BLaER1 treated with 17β-estradiol and CSF1 and Interleukin-3, amounts not matched to agents 10 nM and 100 nM (cell line): Measurements from ENCODE around the gene TFCP2.

Experiments
- H3K27ac ChIP-seq, 11 experiments: shearing (Covaris generic); formaldehyde crosslinking; 2 replicates each; pipeline ENCODE4 v1.8.1; 2022
- H3K27me3 ChIP-seq, 11 experiments: shearing (Covaris generic); formaldehyde crosslinking; 2 replicates each; pipeline ENCODE4 v1.8.1; 2022
- H3K36me3 ChIP-seq, 11 experiments: shearing (Covaris generic); formaldehyde crosslinking; 2 replicates each; pipeline ENCODE4 v1.8.1; 2022
- H3K4me1 ChIP-seq, 10 experiments: shearing (Covaris generic); formaldehyde crosslinking; 2 replicates each; pipeline ENCODE4 v1.8.1; 2022
- H3K4me2 ChIP-seq, 11 experiments: shearing (Covaris generic); formaldehyde crosslinking; 2 replicates each; pipeline ENCODE4 v1.8.1; 2022
- H3K4me3 ChIP-seq, 10 experiments: shearing (Covaris generic); formaldehyde crosslinking; 2 replicates each; pipeline ENCODE4 v1.8.1; 2022
- H3K9ac ChIP-seq, 11 experiments: shearing (Covaris generic); formaldehyde crosslinking; 2 replicates each; pipeline ENCODE4 v1.8.1; 2022
- H3K9me3 ChIP-seq, 11 experiments: shearing (Covaris generic); formaldehyde crosslinking; replicated peaks in 1 of 11; 2 replicates each; pipeline ENCODE4 v1.8.1; 2022
- H4K20me1 ChIP-seq, 11 experiments: shearing (Covaris generic); formaldehyde crosslinking; 2 replicates each; pipeline ENCODE4 v1.8.1; 2022
- Cebpa-rat ChIP-seq, 11 experiments: shearing (Covaris generic); IDR thresholded peaks; 2 replicates each; pipeline ENCODE4 v1.8.1; 2022

The TFCP2 gene

GRCh38 chr12:51198568-51199365, 25.8 kb upstream of the TFCP2 start:
- Histone ChIP-seq H3K27me3 (no peaks in the 10 kb centered on the region), H3K9me3 (no peaks in the 10 kb centered on the region), H3K4me2 (0 out of 22 replicates have a peak overlapping the region, but pooled peaks of 2 of the 11 experiments have one; percentile 6 to 23), H3K4me3 (no peak overlapping the region), H3K27ac (no peak overlapping the region), H3K9ac (no peak overlapping the region), H4K20me1 (no peaks in the 10 kb centered on the region), H3K4me1 (peaks cover 0 to 8% (median 0%) of the 10 kb centered on the region in 10 experiments; a peak in 2 of 20 replicates), H3K36me3 (no peaks in the 10 kb centered on the region)
- TF ChIP-seq Cebpa-rat (IDR thresholded peaks at IDR 0.05) = no peak

GRCh38 chr12:51197736-51198567, 25.0 kb upstream of the TFCP2 start:
- H3K9me3 ChIP-seq = no peaks in the 10 kb centered on the region
- TF ChIP-seq Cebpa-rat (IDR thresholded peaks at IDR 0.05) = no peak
- H3K36me3 ChIP-seq = no peaks in the 10 kb centered on the region
- peaks cover 0 to 8% (median 0%) of the 10 kb centered on the region in 10 experiments; a peak in 2 of 20 replicates for H3K4me1 ChIP-seq
- H3K27ac ChIP-seq = no peak overlapping the region
- H3K4me2 ChIP-seq = no peak overlapping the region
- no peak overlapping the region for H3K9ac ChIP-seq
- no peaks in the 10 kb centered on the region for H4K20me1 ChIP-seq
- no peak overlapping the region for H3K4me3 ChIP-seq
- no peaks in the 10 kb centered on the region for H3K27me3 ChIP-seq

- Histone ChIP-seq H3K4me2 (no peak overlapping the region), H3K4me3 (no peak overlapping the region), H3K9ac (no peak overlapping the region), H3K9me3 (no peaks in the 10 kb centered on the region), H3K27me3 (no peaks in the 10 kb centered on the region), H3K27ac (no peak overlapping the region), H3K36me3 (no peaks in the 10 kb centered on the region), H3K4me1 (peaks cover 0 to 8% (median 0%) of the 10 kb centered on the region in 10 experiments; a peak in 2 of 20 replicates), H4K20me1 (no peaks in the 10 kb centered on the region)
- no peak for TF ChIP-seq Cebpa-rat (IDR thresholded peaks at IDR 0.05)
Observed at GRCh38 chr12:51196547-51196946, 23.6 kb upstream of the TFCP2 start.

- no peak for TF ChIP-seq Cebpa-rat (IDR thresholded peaks at IDR 0.05)
- peaks cover 0 to 8% (median 0%) of the 10 kb centered on the region in 10 experiments; a peak in 2 of 20 replicates for H3K4me1 ChIP-seq
Observed at GRCh38 chr12:51195841-51196240, 22.9 kb upstream of the TFCP2 start.

GRCh38 chr12:51192284-51192671, 19.3 kb upstream of the TFCP2 start:
- Histone ChIP-seq H3K4me2 (no peak overlapping the region), H3K9ac (no peak overlapping the region), H3K36me3 (no peaks in the 10 kb centered on the region; a peak in 1 of 22 replicates), H3K27me3 (no peaks in the 10 kb centered on the region), H3K27ac (no peak overlapping the region), H3K9me3 (no peaks in the 10 kb centered on the region), H4K20me1 (no peaks in the 10 kb centered on the region), H3K4me3 (no peak overlapping the region), H3K4me1 (peaks cover 3 to 15% (median 10%) of the 10 kb centered on the region in 10 experiments; a peak in 17 of 20 replicates)
- TF ChIP-seq Cebpa-rat (IDR thresholded peaks at IDR 0.05) = no peak

More at GRCh38 chr12:51195841-51196240, 22.9 kb upstream of the TFCP2 start:
- Histone ChIP-seq H3K9me3 (no peaks in the 10 kb centered on the region), H3K27ac (no peak overlapping the region), H3K27me3 (no peaks in the 10 kb centered on the region), H3K4me3 (no peak overlapping the region), H4K20me1 (no peaks in the 10 kb centered on the region), H3K9ac (no peak overlapping the region), H3K36me3 (no peaks in the 10 kb centered on the region), H3K4me2 (no peak overlapping the region)

- no peak overlapping the region for H3K4me3 ChIP-seq
- no peak overlapping the region for H3K9ac ChIP-seq
- no peak for TF ChIP-seq Cebpa-rat (IDR thresholded peaks at IDR 0.05)
- H3K27ac ChIP-seq = no peak overlapping the region
- no peaks in the 10 kb centered on the region for H3K27me3 ChIP-seq
- H3K36me3 ChIP-seq = no peaks in the 10 kb centered on the region; a peak in 1 of 22 replicates
- H3K9me3 ChIP-seq = no peaks in the 10 kb centered on the region
- no peaks in the 10 kb centered on the region for H4K20me1 ChIP-seq
- no peak overlapping the region for H3K4me2 ChIP-seq
- peaks cover 9 to 21% (median 16%) of the 10 kb centered on the region in 10 experiments for H3K4me1 ChIP-seq
Observed at GRCh38 chr12:51191516-51192283, 18.8 kb upstream of the TFCP2 start.

- no peaks in the 10 kb centered on the region for H3K27me3 ChIP-seq
- H3K4me1 ChIP-seq = peaks cover 15 to 24% (median 21%) of the 10 kb centered on the region in 10 experiments
- H4K20me1 ChIP-seq = no peaks in the 10 kb centered on the region
- H3K36me3 ChIP-seq = no peaks in the 10 kb centered on the region; a peak in 1 of 22 replicates
- no peaks in the 10 kb centered on the region for H3K9me3 ChIP-seq
- no peak overlapping the region for H3K9ac ChIP-seq
- no peak for TF ChIP-seq Cebpa-rat (IDR thresholded peaks at IDR 0.05)
- H3K4me2 ChIP-seq = no peak overlapping the region
- no peak overlapping the region for H3K4me3 ChIP-seq
- no peak overlapping the region for H3K27ac ChIP-seq
Observed at GRCh38 chr12:51190820-51191219, 17.9 kb upstream of the TFCP2 start.

GRCh38 chr12:51189790-51190355, 16.9 kb upstream of the TFCP2 start:
- peaks cover 15 to 24% (median 21%) of the 10 kb centered on the region in 10 experiments for H3K4me1 ChIP-seq
- no peak overlapping the region for H3K9ac ChIP-seq
- no peak for TF ChIP-seq Cebpa-rat (IDR thresholded peaks at IDR 0.05)
- no peak overlapping the region for H3K27ac ChIP-seq
- H3K36me3 ChIP-seq = no peaks in the 10 kb centered on the region; a peak in 1 of 22 replicates
- no peaks in the 10 kb centered on the region for H3K27me3 ChIP-seq
- no peaks in the 10 kb centered on the region for H3K9me3 ChIP-seq
- no peak overlapping the region for H3K4me2 ChIP-seq
- no peak overlapping the region for H3K4me3 ChIP-seq
- no peaks in the 10 kb centered on the region for H4K20me1 ChIP-seq
